GM12865 (cell line): ENCODE data around the gene BRMS1L.
A peak's percentile ranks its signal among the peaks of the same experiment; 100 is the strongest.
"Not testable (repeated sequence)": the region's sequence is repeated elsewhere in the genome, so short reads cannot be mapped to it uniquely, and the experiment has no call there.

Source experiments
- DNase-seq: peaks from one replicate; pipeline ENCODE4 v3.0.0; 2010; ENCODE audit warnings: low read depth
- H3K4me3 ChIP-seq: 2 replicates; pipeline ENCODE4 v1.5.1; 2011; ENCODE audit warnings: mild to moderate bottlenecking, low read depth, low read length, control low read depth
- CTCF ChIP-seq: IDR thresholded peaks from 2 replicates; pipeline ENCODE4 v1.5.1; 2011; ENCODE audit warnings: low read length, control low read depth, low read depth, inconsistent platforms; ENCODE audit not compliant: insufficient read depth; ENCODE audit errors: missing control alignments

BRMS1L gene

GRCh38 chr14:35810963-35811362, 15.2 kb upstream of the BRMS1L start:
- no peak overlapping the region for H3K4me3 ChIP-seq
- TF ChIP-seq CTCF: no peak
- DNase-seq: no peak

GRCh38 chr14:35814371-35815005, 11.7 kb upstream of the BRMS1L start:
- H3K4me3 ChIP-seq: no peak overlapping the region
- DNase-seq: peak; percentile 73
- TF ChIP-seq CTCF: peak; percentile 83

GRCh38 chr14:35818346-35819115, 7.6 kb upstream of the BRMS1L start:
- H3K4me3 ChIP-seq: no peak overlapping the region
- TF ChIP-seq CTCF: peak; percentile 23
- peak; percentile 15 for DNase-seq

GRCh38 chr14:35819591-35820540, 6.3 kb upstream of the BRMS1L start:
- no peak for DNase-seq
- TF ChIP-seq CTCF: no peak
- no peak overlapping the region for H3K4me3 ChIP-seq

GRCh38 chr14:35821564-35822411, 4.3 kb upstream of the BRMS1L start:
- TF ChIP-seq CTCF: peak; percentile 76
- no peak overlapping the region for H3K4me3 ChIP-seq
- DNase-seq: peak; percentile 44

GRCh38 chr14:35822501-35822900, 3.6 kb upstream of the BRMS1L start:
- DNase-seq: no peak
- TF ChIP-seq CTCF: no peak
- H3K4me3 ChIP-seq: no peak overlapping the region

- not testable (repeated sequence) for H3K4me3 ChIP-seq
Measured at GRCh38 chr14:35824446-35825165, 1.5 kb upstream of the BRMS1L start.

More at GRCh38 chr14:35824446-35825165, 1.5 kb upstream of the BRMS1L start:
- not testable (repeated sequence) for DNase-seq
